Astrocyte of the spinal cord (primary cell): ENCODE results near the gene ATP9A.

Experiments used
- DNase-seq: peaks from one replicate; pipeline ENCODE4 v3.0.0; 2011; ENCODE audit warnings: low read depth, low spot score
- H3K4me3 ChIP-seq: 2 replicates; pipeline ENCODE4 v1.5.1; 2011; ENCODE audit warnings: low read depth, mild to moderate bottlenecking, low read length, moderate library complexity
- CTCF ChIP-seq: IDR thresholded peaks from 2 replicates; pipeline ENCODE4 v1.5.1; 2012; ENCODE audit warnings: low read depth, mild to moderate bottlenecking, low read length, inconsistent platforms
- in situ Hi-C: cut with HindIII; loops from 2 replicates; pipeline ENCODE4 v1.10.0; 2017; ENCODE audit warnings: low sequenced_read_pairs

Gene ATP9A

GRCh38 chr20:51636123-51636522 is 132.1 kb downstream of the ATP9A start:
- in situ Hi-C loops, result no loop called here
- DNase-seq, result no peak
- no peak for TF ChIP-seq CTCF
- no peak overlapping the region for H3K4me3 ChIP-seq

- no peak for TF ChIP-seq CTCF
- DNase-seq, result no peak
- in situ Hi-C loops, result no loop called here
- no peak overlapping the region for H3K4me3 ChIP-seq
These were observed 132.5 kb downstream of the ATP9A start for GRCh38 chr20:51635680-51636079.

- TF ChIP-seq CTCF, result no peak
- no peak for DNase-seq
- in situ Hi-C loops, result no loop called here
- H3K4me3 ChIP-seq, result no peak overlapping the region
These were observed 133.3 kb downstream of the ATP9A start for GRCh38 chr20:51634877-51635276.

GRCh38 chr20:51634257-51634656 is 133.9 kb downstream of the ATP9A start:
- TF ChIP-seq CTCF, result no peak
- DNase-seq, result no peak
- no peak overlapping the region for H3K4me3 ChIP-seq
- in situ Hi-C loops, result no loop called here

- in situ Hi-C loops, result no loop called here
- no peak for TF ChIP-seq CTCF
These were observed 134.8 kb downstream of the ATP9A start for GRCh38 chr20:51633430-51633829.

GRCh38 chr20:51631953-51632352 is 136.2 kb downstream of the ATP9A start:
- no peak for DNase-seq
- in situ Hi-C loops, result no loop called here
- H3K4me3 ChIP-seq, result no peak overlapping the region
- TF ChIP-seq CTCF, result no peak

More at GRCh38 chr20:51633430-51633829, 134.8 kb downstream of the ATP9A start:
- no peak for DNase-seq
- H3K4me3 ChIP-seq, result no peak overlapping the region
